VCaP (cell line): ENCODE data around the gene CISD2.
"Not testable (repeated sequence)": the region's sequence is repeated elsewhere in the genome, so short reads cannot be mapped to it uniquely, and the experiment has no call there.

Source experiments
- H3K27ac ChIP-seq: fragments of 450-650 bp; 2 replicates; pipeline ENCODE4 v1.5.1; 2017
- CTCF ChIP-seq: fragments of 450-650 bp; conservative IDR thresholded peaks from 2 replicates; pipeline ENCODE4 v1.5.1; 2017; ENCODE audit warnings: mild to moderate bottlenecking, moderate library complexity

Gene CISD2

GRCh38 chr4:102901804-102902203, 33.0 kb downstream of the CISD2 start:
- no peak overlapping the region for H3K27ac ChIP-seq
- no peak for TF ChIP-seq CTCF

GRCh38 chr4:102918859-102919258, 50.1 kb downstream of the CISD2 start:
- no peak for TF ChIP-seq CTCF
- no peak overlapping the region for H3K27ac ChIP-seq

GRCh38 chr4:102919697-102920096, 50.9 kb downstream of the CISD2 start:
- not testable (repeated sequence) for H3K27ac ChIP-seq

- no peak overlapping the region for H3K27ac ChIP-seq
- TF ChIP-seq CTCF = no peak
Observed at GRCh38 chr4:102935716-102936115, 66.9 kb downstream of the CISD2 start.

GRCh38 chr4:102938063-102938462, 69.3 kb downstream of the CISD2 start:
- H3K27ac ChIP-seq = not testable (repeated sequence)
